Choroid plexus epithelial cell (primary cell): ENCODE results near the gene RANBP9.

Source experiments
- DNase-seq: peaks from one replicate; pipeline ENCODE4 v3.0.0-alpha.2; 2010; ENCODE audit warnings: low read depth
- H3K4me3 ChIP-seq: 2 replicates; pipeline ENCODE4 v1.5.1; 2011; ENCODE audit warnings: low read depth, mild to moderate bottlenecking, control low read depth, low read length, moderate library complexity
- CTCF ChIP-seq: conservative IDR thresholded peaks from 2 replicates; pipeline ENCODE4 v1.5.1; 2011; ENCODE audit warnings: low read depth, mild to moderate bottlenecking, control low read depth, inconsistent platforms, low read length, moderate library complexity

The RANBP9 gene

GRCh38 chr6:13579911-13580310, 131.7 kb downstream of the RANBP9 start:
- no peak for DNase-seq
- no peak for TF ChIP-seq CTCF
- no peak overlapping the region for H3K4me3 ChIP-seq

- TF ChIP-seq CTCF: no peak
- DNase-seq: no peak
- no peak overlapping the region for H3K4me3 ChIP-seq
These were observed 133.7 kb downstream of the RANBP9 start for GRCh38 chr6:13577926-13578325.

- no peak for TF ChIP-seq CTCF
- no peak overlapping the region for H3K4me3 ChIP-seq
- DNase-seq: no peak
These were observed 135.6 kb downstream of the RANBP9 start for GRCh38 chr6:13576017-13576416.

GRCh38 chr6:13575377-13575775, 136.3 kb downstream of the RANBP9 start:
- TF ChIP-seq CTCF: peak; percentile 84
- DNase-seq: no peak
- peak overlapping the region; percentile 80 for H3K4me3 ChIP-seq

GRCh38 chr6:13574571-13575376, 136.9 kb downstream of the RANBP9 start, which contains the start of gene SIRT5:
SIRT5 (plus strand) TSS chr6:13574601; CDS start chr6:13584111, 9,510 bp downstream.
- no peak for TF ChIP-seq CTCF
- peak within 1 kb of the TSS; percentile 80 for H3K4me3 ChIP-seq
- DNase-seq: peak; percentile 90

GRCh38 chr6:13574149-13574570, 137.5 kb downstream of the RANBP9 start:
- peak; percentile 58 for TF ChIP-seq CTCF
- H3K4me3 ChIP-seq: peak overlapping the region; percentile 80
- peak; percentile 92 for DNase-seq

- peak overlapping the region; percentile 80 for H3K4me3 ChIP-seq
These were observed 137.9 kb downstream of the RANBP9 start for GRCh38 chr6:13573669-13574110.

More at GRCh38 chr6:13573669-13574110, 137.9 kb downstream of the RANBP9 start:
- TF ChIP-seq CTCF: no peak
- DNase-seq: peak; percentile 25
